Hepatocyte (in vitro differentiated cells): Measurements from ENCODE around the gene BPNT1. TPM values are rescaled to one million over a fixed set of nuclear protein-coding genes. Genes with fewer than 3 reads are reported as not detected.

ENCODE experiments used
- DNase-seq: peaks from one replicate; pipeline ENCODE4 v3.0.0-alpha.2; 2016; ENCODE audit warnings: low spot score
- H2AFZ ChIP-seq: fragments of 200-600 bp; sonication (generic); 2 replicates; pipeline ENCODE4 v1.6.0; 2016; ENCODE audit warnings: antibody characterized with exemption, mild to moderate bottlenecking
- H3K27ac ChIP-seq: fragments of 200-600 bp; sonication (generic); 2 replicates; pipeline ENCODE4 v1.5.1; 2016; ENCODE audit warnings: mild to moderate bottlenecking
- H3K27me3 ChIP-seq: fragments of 200-600 bp; sonication (generic); 2 replicates; pipeline ENCODE4 v1.6.1; 2016
- H3K36me3 ChIP-seq: fragments of 200-600 bp; sonication (generic); replicated peaks from 2 replicates; pipeline ENCODE4 v1.5.1; 2016; ENCODE audit warnings: low read depth; ENCODE audit not compliant: insufficient read depth
- H3K4me1 ChIP-seq: fragments of 200-600 bp; sonication (generic); 2 replicates; pipeline ENCODE4 v1.5.1; 2016; ENCODE audit warnings: mild to moderate bottlenecking, moderate library complexity; ENCODE audit not compliant: insufficient read depth
- H3K4me2 ChIP-seq: fragments of 200-600 bp; sonication (generic); 2 replicates; pipeline ENCODE4 v1.6.0; 2016
- H3K4me3 ChIP-seq: fragments of 200-600 bp; sonication (generic); 2 replicates; pipeline ENCODE4 v1.5.1; 2016; ENCODE audit warnings: mild to moderate bottlenecking
- H3K79me2 ChIP-seq: fragments of 200-600 bp; sonication (generic); 2 replicates; pipeline ENCODE4 v1.6.0; 2017; ENCODE audit warnings: mild to moderate bottlenecking
- H3K9me2 ChIP-seq: fragments of 200-600 bp; sonication (generic); replicated peaks from 2 replicates; pipeline ENCODE4 v1.6.0; 2017; ENCODE audit warnings: mild to moderate bottlenecking; ENCODE audit not compliant: insufficient read depth
- H3K9me3 ChIP-seq: fragments of 200-600 bp; sonication (generic); 2 replicates; pipeline ENCODE4 v1.5.1; 2016; ENCODE audit warnings: low read depth, mild to moderate bottlenecking
- H4K20me1 ChIP-seq: fragments of 200-600 bp; sonication (generic); 2 replicates; pipeline ENCODE4 v1.6.0; 2016; ENCODE audit warnings: mild to moderate bottlenecking; ENCODE audit not compliant: insufficient read depth, poor library complexity, severe bottlenecking
- CTCF ChIP-seq: fragments of 200-600 bp; sonication (generic); IDR thresholded peaks from 2 replicates; pipeline ENCODE4 v1.5.1; 2016; ENCODE audit warnings: antibody characterized with exemption, mild to moderate bottlenecking; ENCODE audit not compliant: poor library complexity
- EZH2 ChIP-seq: fragments of 200-600 bp; sonication (generic); IDR thresholded peaks from 2 replicates; pipeline ENCODE4 v1.6.1; 2016; ENCODE audit warnings: antibody characterized with exemption, mild to moderate bottlenecking, borderline replicate concordance
- EZH2phosphoT487 ChIP-seq: fragments of 200-600 bp; sonication (generic); IDR thresholded peaks from one replicate; pipeline ENCODE4 v1.6.1; 2018; ENCODE audit warnings: antibody characterized with exemption, mild to moderate bottlenecking, low read depth, moderate library complexity; ENCODE audit not compliant: unreplicated experiment, severe bottlenecking
- microRNA counts: library from miRNA; unstranded; fragments of <30 nt; microRNA quantifications from one replicate; lab custom pipeline; 2017
- microRNA-seq: library from miRNA; unstranded; fragments of <30 nt; microRNA quantifications from one replicate; pipeline ENCODE4, GENCODE V29; 2017
- polyA plus RNA-seq: library from polyadenylated mRNA; unstranded; fragments of >200 nt; fragmentation: Nextera tagmentation; extraction: Ambion mirVana; gene quantifications from 2 replicates; pipeline ENCODE4 v1.2.1, GENCODE V29; 2016
- small RNA-seq: library from RNA; depleted of rRNA; stranded (forward); fragments of <200 nt; gene quantifications from one replicate; pipeline ENCODE3, GENCODE V24; 2014
- total RNA-seq: library from RNA; depleted of rRNA; stranded (reverse); fragments of >200 nt; gene quantifications from 2 replicates; pipeline ENCODE4 v1.2.3, GENCODE V29; 2014

The BPNT1 gene
- total and polyA plus RNA-seq, 2 experiments from 2014 or later: 11.2 to 53.4 TPM

DNA sequence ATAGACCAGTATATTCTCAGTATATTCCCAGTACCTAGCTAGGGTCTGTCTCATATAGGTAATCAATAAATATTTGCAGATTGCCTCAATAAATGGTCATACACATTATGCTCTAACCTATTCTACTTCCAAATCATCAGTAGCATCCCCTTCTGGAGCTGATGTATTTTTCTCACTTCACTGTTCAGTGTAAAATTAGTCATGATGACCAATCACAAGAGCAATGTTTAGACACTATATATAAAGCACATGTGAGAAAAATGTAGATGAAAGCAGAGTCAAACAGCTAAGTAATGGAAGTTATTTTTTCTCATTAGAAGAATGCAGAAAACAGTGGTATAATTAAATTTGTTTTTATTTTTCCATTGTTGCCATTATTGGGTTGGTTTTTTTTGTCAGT is 78.0 kb downstream of the BPNT1 start:
- Histone ChIP-seq H3K4me2 (no peak overlapping the region), H3K27me3 (no peaks in the 10 kb centered on the region), H3K9me2 (no peaks in the 10 kb centered on the region), H2AFZ (no peak overlapping the region), H3K4me1 (no peaks in the 10 kb centered on the region), H3K4me3 (no peak overlapping the region), H3K27ac (no peak overlapping the region), H3K36me3 (no peaks in the 10 kb centered on the region), H3K79me2 (no peaks in the 10 kb centered on the region), H3K9me3 (no peaks in the 10 kb centered on the region), H4K20me1 (no peaks in the 10 kb centered on the region)
- DNase-seq: no peak
- TF ChIP-seq CTCF (no peak), EZH2 (no peak), EZH2phosphoT487 (no peak)

MicroRNA genes within 50 kb of the gene (microRNA counts, 767-probe panel; counts per million panel counts)
- microRNA hsa-miR-194-5p (lab: Ali Mortazavi, UCI) (11,510 counts per million, percentile 92 among the panel's probes with 10 or more counts), microRNA hsa-miR-215 (lab: Ali Mortazavi, UCI) (9,519 counts per million, percentile 75 among the panel's probes with 10 or more counts)

Small RNA genes lying within 50 kb of the gene (microRNA-seq; reads per million reads assigned to microRNA genes)
- gene MIR194-1: 4,003 reads per million, percentile 90 among the genes with 10 or more reads in this experiment
- gene MIR215: 8,725 reads per million, percentile 93 among the genes with 10 or more reads in this experiment

Small RNA genes lying within 50 kb of the gene (small RNA-seq; reads per million reads assigned to genes)
- 497 reads per million, percentile 99 among the genes with 10 or more reads in this experiment for gene MIR194-1
- gene MIR215: 9,032 reads per million, percentile 100 among the genes with 10 or more reads in this experiment

Other genes starting within 250 kb of the BPNT1 start
- 14.1 and 14.7 TPM in 2 replicates for gene SLC30A10, start 161.2 kb downstream of the BPNT1 start, total RNA-seq
- 5.1 and 6.0 TPM in 2 replicates for gene SLC30A10, start 161.2 kb downstream of the BPNT1 start, polyA plus RNA-seq
- 66.3 and 73.9 TPM in 2 replicates for gene EPRS1, start 43.3 kb downstream of the BPNT1 start, total RNA-seq
- 49.7 and 50.7 TPM in 2 replicates for gene EPRS1, start 43.3 kb downstream of the BPNT1 start, polyA plus RNA-seq
- 85.8 and 92.9 TPM in 2 replicates for gene IARS2, start 4.3 kb upstream of the BPNT1 start, total RNA-seq
- 48.1 and 55.2 TPM in 2 replicates for gene IARS2, start 4.3 kb upstream of the BPNT1 start, polyA plus RNA-seq
- gene RAB3GAP2, start 182.7 kb upstream of the BPNT1 start, total RNA-seq: 25.2 and 31.6 TPM in 2 replicates
- gene RAB3GAP2, start 182.7 kb upstream of the BPNT1 start, polyA plus RNA-seq: 12.6 and 13.7 TPM in 2 replicates